Middle frontal gyrus (tissue), 1 donor: ENCODE data around the gene OR2T10.
"Not testable (repeated sequence)": the region's sequence is repeated elsewhere in the genome, so short reads cannot be mapped to it uniquely, and the experiment has no call there.

Experiments used
- DNase-seq: peaks from one replicate; pipeline ENCODE4 v3.0.0-alpha.2; 2015; ENCODE audit warnings: low spot score; ENCODE audit errors: extremely low spot score

OR2T10 gene

DNA sequence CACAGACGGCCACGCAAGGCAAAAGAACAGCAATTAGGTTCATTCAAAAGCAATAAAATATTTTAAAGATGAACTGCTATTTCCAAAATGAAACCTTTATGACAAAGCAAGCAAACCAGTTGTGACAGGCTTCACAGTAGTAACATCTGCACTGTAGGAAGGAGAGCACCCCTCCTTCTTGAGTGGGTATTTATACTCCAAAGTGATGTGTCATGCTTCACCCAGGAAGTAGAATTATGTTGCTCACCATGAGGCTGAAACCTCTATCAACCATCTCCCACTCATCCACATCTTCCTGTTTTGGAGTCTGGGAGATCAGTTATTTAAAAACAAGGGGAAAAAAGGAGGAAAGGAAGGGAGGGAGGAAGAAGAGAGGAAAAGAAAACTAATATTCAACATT is 885 bp downstream of the OR2T10 start:
- DNase-seq = no peak

DNA sequence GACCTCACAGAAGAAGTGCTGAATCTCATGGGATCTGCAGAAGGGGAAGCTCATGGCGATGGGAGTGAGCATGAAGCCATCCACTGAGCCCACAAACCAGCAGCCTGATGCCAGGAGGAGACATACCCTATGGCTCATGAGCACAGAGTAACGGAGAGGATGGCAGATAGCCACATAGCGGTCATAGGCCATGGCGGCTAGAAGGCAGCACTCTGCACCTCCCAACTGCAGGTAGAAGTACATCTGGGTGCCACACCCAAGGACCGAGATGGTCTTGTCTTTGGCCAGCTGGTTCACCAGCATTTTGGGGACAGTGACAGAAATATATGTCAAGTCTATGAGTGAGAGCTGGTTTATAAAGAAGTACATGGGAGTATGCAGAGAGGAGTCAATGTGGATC is 4.3 kb downstream of the OR2T10 start:
- no peak for DNase-seq

GRCh38 chr1:248592655-248593054 is 4.8 kb downstream of the OR2T10 start:
- DNase-seq = no peak

- DNase-seq = no peak
Observed at GRCh38 chr1:248590055-248590454, 7.4 kb downstream of the OR2T10 start.

GRCh38 chr1:248589334-248589733 is 8.2 kb downstream of the OR2T10 start:
- DNase-seq = no peak

GRCh38 chr1:248585266-248585665 is 12.2 kb downstream of the OR2T10 start:
- no peak for DNase-seq

DNA sequence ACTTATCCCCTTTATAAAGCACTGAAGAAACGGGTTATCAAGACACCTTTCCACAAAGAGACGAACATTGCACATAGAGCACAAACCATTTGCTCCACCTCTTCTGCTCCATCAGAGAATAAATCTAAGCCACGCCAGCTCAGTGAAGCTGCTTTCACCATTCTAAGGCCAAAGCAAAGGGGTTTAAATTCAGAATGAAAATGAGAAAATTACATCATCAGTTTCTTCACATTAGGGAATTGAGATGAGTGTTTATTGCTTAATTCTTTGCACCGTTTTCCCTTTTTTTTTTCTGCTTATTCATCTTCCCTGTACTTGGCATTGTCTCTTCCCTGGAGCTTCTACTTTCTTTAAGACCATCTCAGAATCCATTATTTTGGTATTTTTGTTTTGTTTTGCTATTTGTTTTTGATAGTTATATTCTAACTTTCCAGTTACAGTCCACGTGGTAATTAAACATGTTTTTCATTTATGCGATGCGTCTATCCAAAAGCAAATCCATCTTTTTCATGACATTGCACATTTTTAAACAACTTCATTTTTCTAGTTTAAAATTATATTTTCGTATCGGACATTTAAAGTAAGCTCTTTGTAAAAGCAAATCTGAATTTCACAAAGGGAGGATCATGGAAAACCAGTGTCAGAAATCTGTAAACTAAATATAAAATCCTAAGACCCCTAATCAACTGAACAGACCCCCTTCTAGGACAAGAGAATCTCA is 21.1 kb downstream of the OR2T10 start:
- DNase-seq = no peak

GRCh38 chr1:248574657-248575056 is 22.8 kb downstream of the OR2T10 start, which contains the start of gene OR2T34:
Gene OR2T34 (minus strand): TSS chr1:248574757. CDS start chr1:248574757, 0 bp downstream.
- not testable (repeated sequence) for DNase-seq

- DNase-seq = not testable (repeated sequence)
Observed at GRCh38 chr1:248573856-248574255, 23.6 kb downstream of the OR2T10 start.

GRCh38 chr1:248572049-248572448 is 25.5 kb downstream of the OR2T10 start:
- not testable (repeated sequence) for DNase-seq

- not testable (repeated sequence) for DNase-seq
Observed at GRCh38 chr1:248570811-248571210, 26.7 kb downstream of the OR2T10 start.

- DNase-seq = not testable (repeated sequence)
Observed at GRCh38 chr1:248569049-248569448, 28.5 kb downstream of the OR2T10 start.

- DNase-seq = not testable (repeated sequence)
Observed at GRCh38 chr1:248565530-248566373, 31.7 kb downstream of the OR2T10 start.

DNA sequence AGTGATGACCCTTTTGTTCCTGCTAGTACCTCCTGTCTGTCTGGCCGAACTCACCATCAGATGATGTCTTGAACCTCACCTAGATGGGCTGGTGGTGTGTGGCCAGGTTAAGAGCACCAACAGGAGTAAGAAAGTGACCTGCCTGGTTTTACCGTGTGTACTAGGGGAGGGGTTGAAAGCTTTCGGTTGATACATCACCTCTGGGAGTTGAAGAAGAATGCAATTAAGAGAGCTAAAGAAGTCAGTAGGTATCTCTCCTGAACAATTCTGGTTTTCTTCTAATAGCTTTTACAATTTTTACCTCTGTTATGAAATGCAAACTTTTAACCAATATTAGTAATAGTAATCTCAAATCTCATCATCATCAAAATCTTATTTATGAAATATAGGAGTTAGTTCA is 34.8 kb downstream of the OR2T10 start, which contains the start of gene OR2T29:
Gene OR2T29, minus strand, starts transcription at position 101 of the 400 bp plus-strand sequence. CDS start 3,281 bp downstream, outside the sequence.
- not testable (repeated sequence) for DNase-seq

DNA sequence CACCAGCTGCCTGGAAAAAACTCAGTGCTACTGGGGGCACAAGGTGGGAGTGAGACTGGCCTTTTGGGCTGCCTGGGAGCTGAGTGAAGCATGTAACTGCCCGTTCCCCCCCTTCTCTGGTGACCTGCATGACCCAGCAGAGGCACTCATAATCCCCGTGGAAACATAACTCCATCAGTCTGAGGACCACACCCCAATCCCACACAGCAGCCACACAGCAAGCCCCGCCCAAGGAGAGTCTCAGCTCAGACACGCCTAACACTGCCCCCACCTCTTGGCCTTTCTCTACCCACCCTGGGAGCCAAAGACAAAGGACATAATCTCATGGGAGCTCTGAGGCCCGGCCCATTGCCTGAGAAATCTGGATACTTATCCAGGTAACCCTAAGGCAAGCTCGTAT is 46.5 kb downstream of the OR2T10 start:
- not testable (repeated sequence) for DNase-seq

DNA sequence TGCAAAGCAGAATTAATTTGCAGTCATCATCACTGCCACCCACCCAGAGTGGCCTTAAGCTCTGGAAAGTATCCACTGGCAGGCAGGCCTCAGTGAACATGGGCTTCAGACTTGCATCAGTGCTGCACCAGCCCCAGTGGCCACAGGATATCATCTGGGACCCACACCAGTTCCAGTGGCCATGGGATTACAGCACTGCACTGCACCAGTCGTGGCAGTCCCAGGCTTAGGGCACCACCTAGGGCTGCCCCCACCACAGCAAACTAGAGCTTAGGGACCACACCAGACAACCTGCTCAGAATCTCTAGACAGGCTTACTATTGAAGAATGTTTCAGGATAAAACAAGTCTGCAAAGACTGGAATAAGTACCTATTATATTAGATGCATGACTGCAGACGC is 50.1 kb downstream of the OR2T10 start:
- DNase-seq = not testable (repeated sequence)
